OCI-LY1 (cell line): ENCODE data around the gene SHOX.

Experiments used
- H2AFZ ChIP-seq: fragments of 200-600 bp; sonication (generic), shearing (Covaris generic); 2 replicates; pipeline ENCODE4 v1.6.0; 2014; ENCODE audit warnings: antibody characterized with exemption, mild to moderate bottlenecking, low read length
- H3F3A ChIP-seq: fragments of 200-600 bp; sonication (generic), shearing (Covaris generic); 2 replicates; pipeline ENCODE4 v1.6.0; 2014; ENCODE audit warnings: mild to moderate bottlenecking, antibody characterized with exemption, low read length, moderate library complexity; ENCODE audit not compliant: insufficient read depth
- H3K27ac ChIP-seq: fragments of 200-600 bp; sonication (generic); 2 replicates; pipeline ENCODE4 v1.5.1; 2014; ENCODE audit warnings: low read length, mixed run types, mild to moderate bottlenecking, low read depth; ENCODE audit not compliant: poor library complexity, severe bottlenecking
- H3K27me3 ChIP-seq: fragments of 200-600 bp; sonication (generic); 2 replicates; pipeline ENCODE4 v1.6.0; 2014; ENCODE audit warnings: antibody characterized with exemption, mild to moderate bottlenecking, low read length, moderate library complexity; ENCODE audit not compliant: insufficient read depth
- H3K36me3 ChIP-seq: fragments of 200-600 bp; sonication (generic); 2 replicates; pipeline ENCODE4 v1.6.1; 2014; ENCODE audit warnings: mild to moderate bottlenecking, antibody characterized with exemption, low read length, moderate library complexity, mixed read lengths; ENCODE audit not compliant: insufficient read depth
- H3K4me1 ChIP-seq: fragments of 200-600 bp; sonication (generic); 2 replicates; pipeline ENCODE4 v1.5.1; 2014; ENCODE audit warnings: mild to moderate bottlenecking, low read length, moderate library complexity; ENCODE audit not compliant: insufficient read depth, severe bottlenecking
- H3K4me2 ChIP-seq: fragments of 200-600 bp; sonication (generic), shearing (Covaris generic); 2 replicates; pipeline ENCODE4 v1.6.1; 2014; ENCODE audit warnings: low read length
- H3K4me3 ChIP-seq: fragments of 200-600 bp; sonication (generic); 2 replicates; pipeline ENCODE4 v1.5.1; 2014; ENCODE audit warnings: low read length, low read depth, mild to moderate bottlenecking, mixed read lengths; ENCODE audit not compliant: poor library complexity, severe bottlenecking
- H3K79me2 ChIP-seq: fragments of 200-600 bp; shearing (Covaris generic); 2 replicates; pipeline ENCODE4 v1.6.1; 2016; ENCODE audit warnings: mixed run types, low read length, mixed read lengths; ENCODE audit not compliant: insufficient read depth
- H3K9ac ChIP-seq: fragments of 200-600 bp; sonication (generic), shearing (Covaris generic); 2 replicates; pipeline ENCODE4 v1.6.1; 2014; ENCODE audit warnings: mild to moderate bottlenecking, low read length, mixed read lengths
- H3K9me2 ChIP-seq: fragments of 200-600 bp; sonication (generic), shearing (Covaris generic); 2 replicates; pipeline ENCODE4 v1.6.1; 2014; ENCODE audit warnings: low read depth, mild to moderate bottlenecking, low read length, mixed read lengths
- H3K9me3 ChIP-seq: fragments of 200-600 bp; shearing (Covaris generic); 2 replicates; pipeline ENCODE4 v1.6.1; 2014; ENCODE audit warnings: low read length, mixed read lengths
- H4K20me1 ChIP-seq: fragments of 200-600 bp; sonication (generic), shearing (Covaris generic); 2 replicates; pipeline ENCODE4 v1.6.0; 2016; ENCODE audit warnings: mild to moderate bottlenecking, low read length; ENCODE audit not compliant: insufficient read depth
- CTCF ChIP-seq: fragments of 200-600 bp; sonication (generic), shearing (Covaris generic); IDR thresholded peaks from 2 replicates; pipeline ENCODE4 v1.5.1; 2017; ENCODE audit warnings: mild to moderate bottlenecking, antibody characterized with exemption, low read length, moderate library complexity, mixed read lengths
- EZH2 ChIP-seq: fragments of 200-600 bp; sonication (generic), shearing (Covaris generic); IDR thresholded peaks from 2 replicates; pipeline ENCODE4 v1.8.0; 2017; ENCODE audit warnings: borderline replicate concordance, mixed run types, mild to moderate bottlenecking, antibody characterized with exemption, low read length, moderate library complexity, mixed read lengths

The SHOX gene

GRCh38 chrX:689983-690382, 59.4 kb downstream of the SHOX start:
- H3F3A ChIP-seq: no peaks in the 10 kb centered on the region
- no peaks in the 10 kb centered on the region for H3K9me2 ChIP-seq

GRCh38 chrX:694800-695199, 64.2 kb downstream of the SHOX start:
- H4K20me1 ChIP-seq: no peaks in the 10 kb centered on the region

More at GRCh38 chrX:689983-690382, 59.4 kb downstream of the SHOX start:
- no peaks in the 10 kb centered on the region for H3K9me3 ChIP-seq
- no peak overlapping the region for H3K9ac ChIP-seq
- H4K20me1 ChIP-seq: no peaks in the 10 kb centered on the region
- H3K79me2 ChIP-seq: no peaks in the 10 kb centered on the region
- no peaks in the 10 kb centered on the region for H3K27me3 ChIP-seq
- no peaks in the 10 kb centered on the region for H3K4me1 ChIP-seq
- no peaks in the 10 kb centered on the region for H3K36me3 ChIP-seq
- H3K4me2 ChIP-seq: no peak overlapping the region
- no peak overlapping the region for H3K27ac ChIP-seq
- H3K4me3 ChIP-seq: no peak overlapping the region
- H2AFZ ChIP-seq: no peak overlapping the region
- TF ChIP-seq EZH2 (no peak), CTCF (no peak)

GRCh38 chrX:698206-698605, 67.6 kb downstream of the SHOX start:
- Histone ChIP-seq H2AFZ (no peak overlapping the region), H3K9me3 (no peaks in the 10 kb centered on the region), H3K4me2 (no peak overlapping the region), H3K27ac (no peak overlapping the region), H3K27me3 (no peaks in the 10 kb centered on the region), H3K4me1 (no peaks in the 10 kb centered on the region), H3K9me2 (no peaks in the 10 kb centered on the region), H3K36me3 (no peaks in the 10 kb centered on the region), H3K79me2 (no peaks in the 10 kb centered on the region), H3K4me3 (no peak overlapping the region), H3F3A (no peaks in the 10 kb centered on the region), H3K9ac (no peak overlapping the region), H4K20me1 (no peaks in the 10 kb centered on the region)
- TF ChIP-seq EZH2: no peak
- TF ChIP-seq CTCF: no peak

More at GRCh38 chrX:694800-695199, 64.2 kb downstream of the SHOX start:
- Histone ChIP-seq H3K4me1 (no peaks in the 10 kb centered on the region), H2AFZ (no peak overlapping the region), H3K36me3 (no peaks in the 10 kb centered on the region), H3K27me3 (no peaks in the 10 kb centered on the region), H3K4me3 (no peak overlapping the region), H3K4me2 (no peak overlapping the region), H3K9me3 (no peaks in the 10 kb centered on the region), H3K27ac (no peak overlapping the region), H3K9me2 (no peaks in the 10 kb centered on the region), H3K79me2 (no peaks in the 10 kb centered on the region), H3K9ac (no peak overlapping the region), H3F3A (no peaks in the 10 kb centered on the region)
- TF ChIP-seq CTCF (no peak), EZH2 (no peak)
